Skin of body (tissue), 3 donors: ENCODE measurements around the gene ANAPC16. TPM values are rescaled to one million over a fixed set of nuclear protein-coding genes. Genes with fewer than 3 reads are reported as not detected.
"Not testable (repeated sequence)": the region's sequence is repeated elsewhere in the genome, so short reads cannot be mapped to it uniquely, and the experiment has no call there.

ENCODE experiments used
- DNase-seq: peaks from one replicate; lab custom pipeline; 2025; lab: John Stamatoyannopoulos, UW
- small RNA-seq: library from RNA; depleted of rRNA; stranded (forward); fragments of <200 nt; gene quantifications from one replicate; pipeline ENCODE3, GENCODE V24; 2014; ENCODE audit warnings: low replicate concordance
- total RNA-seq: library from RNA; depleted of rRNA; stranded (reverse); fragments of >200 nt; gene quantifications from one replicate; pipeline ENCODE4 v1.2.3, GENCODE V29; 2014

The ANAPC16 gene
- total RNA-seq, 1 donor from 2014 or later = 54.7 TPM

- DNase-seq = no peak
Observed at GRCh38 chr10:72277340-72277995, 61.7 kb downstream of the ANAPC16 start.

GRCh38 chr10:72277996-72278667 is 62.3 kb downstream of the ANAPC16 start:
- no peak for DNase-seq

GRCh38 chr10:72278668-72279393 is 63.0 kb downstream of the ANAPC16 start:
- DNase-seq = no peak

GRCh38 chr10:72279587-72279986 is 63.8 kb downstream of the ANAPC16 start:
- DNase-seq = not testable (repeated sequence)

GRCh38 chr10:72283131-72283530 is 67.3 kb downstream of the ANAPC16 start:
- no peak for DNase-seq

Small RNAs within 50 kb of the gene (small RNA-seq; reads per million reads assigned to genes)
- gene RF00019 (not detected), gene RF00340 (not detected)

Other genes starting within 250 kb of the ANAPC16 start
- 0.79 TPM for gene SPOCK2, start 127.5 kb upstream of the ANAPC16 start, total RNA-seq
- 23.0 TPM for gene ASCC1, start 264 bp downstream of the ANAPC16 start, total RNA-seq
- 124 TPM for gene DDIT4, start 57.9 kb downstream of the ANAPC16 start, total RNA-seq
- 16.5 TPM for gene DNAJB12, start 138.9 kb downstream of the ANAPC16 start, total RNA-seq